Neural cell (in vitro differentiated cells): ENCODE results near the gene EXOC6B. TPM values are rescaled to one million over a fixed set of nuclear protein-coding genes. Genes with fewer than 3 reads are reported as not detected.

Source experiments
- H2AFZ ChIP-seq: fragments of 200-600, 300-800 bp; sonication (generic), shearing (Covaris generic); 2 replicates; pipeline ENCODE4 v1.6.0; 2014; ENCODE audit warnings: low read depth, mild to moderate bottlenecking, antibody characterized with exemption, low read length, moderate library complexity
- H3F3A ChIP-seq: fragments of 200-600 bp; shearing (Covaris generic); 2 replicates; pipeline ENCODE4 v1.6.1; 2016; ENCODE audit warnings: mild to moderate bottlenecking, moderate library complexity, mixed read lengths, antibody characterized with exemption, low read length; ENCODE audit not compliant: insufficient read depth, poor library complexity, severe bottlenecking
- H3K27ac ChIP-seq: fragments of 200-600, 300-800 bp; sonication (generic), shearing (Covaris generic); 2 replicates; pipeline ENCODE4 v1.5.1; 2014; ENCODE audit warnings: mild to moderate bottlenecking, low read length, moderate library complexity
- H3K27me3 ChIP-seq: fragments of 300-800, 200-600 bp; sonication (generic), shearing (Covaris generic); 2 replicates; pipeline ENCODE4 v1.6.0; 2014; ENCODE audit warnings: mild to moderate bottlenecking, low read depth, low read length, moderate library complexity; ENCODE audit not compliant: insufficient read depth
- H3K36me3 ChIP-seq: fragments of 300-800, 200-600 bp; sonication (generic), shearing (Covaris generic); 2 replicates; pipeline ENCODE4 v1.5.1; 2014; ENCODE audit warnings: mild to moderate bottlenecking, antibody characterized with exemption, low read length, moderate library complexity; ENCODE audit not compliant: insufficient read depth
- H3K4me2 ChIP-seq: fragments of 300-800, 200-600 bp; sonication (generic), shearing (Covaris generic); 2 replicates; pipeline ENCODE4 v1.6.0; 2014; ENCODE audit warnings: mild to moderate bottlenecking, low read length
- H3K4me3 ChIP-seq: fragments of 300-800, 200-600 bp; sonication (generic), shearing (Covaris generic); 2 replicates; pipeline ENCODE4 v1.5.1; 2014; ENCODE audit warnings: mild to moderate bottlenecking, low read length, moderate library complexity
- H3K79me2 ChIP-seq: fragments of 200-600 bp; shearing (Covaris generic); replicated peaks from 2 replicates; pipeline ENCODE4 v1.6.0; 2014; ENCODE audit warnings: mild to moderate bottlenecking, low read length, moderate library complexity; ENCODE audit not compliant: insufficient read depth
- H3K9ac ChIP-seq: fragments of 300-800, 200-600 bp; sonication (generic), shearing (Covaris generic); 2 replicates; pipeline ENCODE4 v1.6.1; 2016; ENCODE audit warnings: mild to moderate bottlenecking, low read length, mixed read lengths
- H3K9me2 ChIP-seq: fragments of 200-600 bp; shearing (Covaris generic); 2 replicates; pipeline ENCODE4 v1.6.1; 2016; ENCODE audit warnings: mild to moderate bottlenecking, low read length, mixed read lengths; ENCODE audit not compliant: insufficient read depth
- H3K9me3 ChIP-seq: fragments of 200-600, 300-800 bp; sonication (generic), shearing (Covaris generic); 2 replicates; pipeline ENCODE4 v1.6.1; 2016; ENCODE audit warnings: mild to moderate bottlenecking, mixed run types, low read length, moderate library complexity, mixed read lengths
- H4K20me1 ChIP-seq: fragments of 200-600 bp; shearing (Covaris generic); 2 replicates; pipeline ENCODE4 v1.6.1; 2016; ENCODE audit warnings: mild to moderate bottlenecking, mixed run types; ENCODE audit not compliant: insufficient read depth
- EP300 ChIP-seq: fragments of 450-650 bp; conservative IDR thresholded peaks from 2 replicates; pipeline ENCODE4 v1.6.1; 2014; ENCODE audit warnings: antibody characterized with exemption, mild to moderate bottlenecking, moderate library complexity; ENCODE audit not compliant: poor library complexity, severe bottlenecking
- EZH2 ChIP-seq: fragments of 200-600, 300-800 bp; shearing (Covaris generic), sonication (generic); IDR thresholded peaks from 2 replicates; pipeline ENCODE4 v1.6.1; 2014; ENCODE audit warnings: antibody characterized with exemption, low read length, borderline replicate concordance, mild to moderate bottlenecking; ENCODE audit not compliant: insufficient read depth, poor library complexity, severe bottlenecking
- MXI1 ChIP-seq: fragments of 450-650 bp; conservative IDR thresholded peaks from 2 replicates; pipeline ENCODE4 v1.6.1; 2014; ENCODE audit warnings: antibody characterized with exemption, mild to moderate bottlenecking; ENCODE audit not compliant: poor library complexity, severe bottlenecking
- POLR2AphosphoS5 ChIP-seq: IDR thresholded peaks from 2 replicates; pipeline ENCODE4 v1.6.1; 2012
- RAD21 ChIP-seq: fragments of 450-650 bp; conservative IDR thresholded peaks from 2 replicates; pipeline ENCODE4 v1.6.1; 2014; ENCODE audit warnings: antibody characterized with exemption, mild to moderate bottlenecking, moderate library complexity
- SMC3 ChIP-seq: fragments of 450-650 bp; conservative IDR thresholded peaks from 2 replicates; pipeline ENCODE4 v1.6.1; 2014; ENCODE audit warnings: antibody characterized with exemption, mild to moderate bottlenecking, moderate library complexity; ENCODE audit not compliant: poor library complexity
- TAF1 ChIP-seq: IDR thresholded peaks from 2 replicates; pipeline ENCODE4 v1.6.1; 2012; ENCODE audit warnings: low read depth
- polyA plus RNA-seq: library from polyadenylated mRNA; depleted of rRNA; stranded (reverse); fragments of >200 nt; gene quantifications from 2 replicates; pipeline ENCODE4 v1.2.3, GENCODE V29; 2014
- TF ChIP-seq, protein P1 (sequence below): fragments of 450-650 bp; IDR thresholded peaks from 2 replicates; pipeline ENCODE4 v1.5.1; 2014; ENCODE audit warnings: antibody characterized with exemption, mild to moderate bottlenecking, moderate library complexity; ENCODE audit not compliant: poor library complexity, severe bottlenecking
- TF ChIP-seq, protein P2 (sequence below): IDR thresholded peaks from 2 replicates; pipeline ENCODE4 v1.6.1; 2012; ENCODE audit warnings: borderline replicate concordance

Gene EXOC6B
- polyA plus RNA-seq, 1 donor from 2014 or later = 23.4 TPM

- no peaks in the 10 kb centered on the region for H3K36me3 ChIP-seq
- H3F3A ChIP-seq = no peaks in the 10 kb centered on the region
- no peaks in the 10 kb centered on the region for H3K9me2 ChIP-seq
- H3K79me2 ChIP-seq = no peaks in the 10 kb centered on the region
- no peak overlapping the region for H2AFZ ChIP-seq
- H3K9me3 ChIP-seq = no peaks in the 10 kb centered on the region
- no peak overlapping the region for H3K4me3 ChIP-seq
- TF ChIP-seq TAF1 (no peak), POLR2AphosphoS5 (no peak), RAD21 (no peak), EP300 (no peak), SMC3 (no peak), MXI1 (no peak), EZH2 (no peak)
- TF ChIP-seq, protein P1, sequence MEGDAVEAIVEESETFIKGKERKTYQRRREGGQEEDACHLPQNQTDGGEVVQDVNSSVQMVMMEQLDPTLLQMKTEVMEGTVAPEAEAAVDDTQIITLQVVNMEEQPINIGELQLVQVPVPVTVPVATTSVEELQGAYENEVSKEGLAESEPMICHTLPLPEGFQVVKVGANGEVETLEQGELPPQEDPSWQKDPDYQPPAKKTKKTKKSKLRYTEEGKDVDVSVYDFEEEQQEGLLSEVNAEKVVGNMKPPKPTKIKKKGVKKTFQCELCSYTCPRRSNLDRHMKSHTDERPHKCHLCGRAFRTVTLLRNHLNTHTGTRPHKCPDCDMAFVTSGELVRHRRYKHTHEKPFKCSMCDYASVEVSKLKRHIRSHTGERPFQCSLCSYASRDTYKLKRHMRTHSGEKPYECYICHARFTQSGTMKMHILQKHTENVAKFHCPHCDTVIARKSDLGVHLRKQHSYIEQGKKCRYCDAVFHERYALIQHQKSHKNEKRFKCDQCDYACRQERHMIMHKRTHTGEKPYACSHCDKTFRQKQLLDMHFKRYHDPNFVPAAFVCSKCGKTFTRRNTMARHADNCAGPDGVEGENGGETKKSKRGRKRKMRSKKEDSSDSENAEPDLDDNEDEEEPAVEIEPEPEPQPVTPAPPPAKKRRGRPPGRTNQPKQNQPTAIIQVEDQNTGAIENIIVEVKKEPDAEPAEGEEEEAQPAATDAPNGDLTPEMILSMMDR = no peak
- TF ChIP-seq, protein P2, sequence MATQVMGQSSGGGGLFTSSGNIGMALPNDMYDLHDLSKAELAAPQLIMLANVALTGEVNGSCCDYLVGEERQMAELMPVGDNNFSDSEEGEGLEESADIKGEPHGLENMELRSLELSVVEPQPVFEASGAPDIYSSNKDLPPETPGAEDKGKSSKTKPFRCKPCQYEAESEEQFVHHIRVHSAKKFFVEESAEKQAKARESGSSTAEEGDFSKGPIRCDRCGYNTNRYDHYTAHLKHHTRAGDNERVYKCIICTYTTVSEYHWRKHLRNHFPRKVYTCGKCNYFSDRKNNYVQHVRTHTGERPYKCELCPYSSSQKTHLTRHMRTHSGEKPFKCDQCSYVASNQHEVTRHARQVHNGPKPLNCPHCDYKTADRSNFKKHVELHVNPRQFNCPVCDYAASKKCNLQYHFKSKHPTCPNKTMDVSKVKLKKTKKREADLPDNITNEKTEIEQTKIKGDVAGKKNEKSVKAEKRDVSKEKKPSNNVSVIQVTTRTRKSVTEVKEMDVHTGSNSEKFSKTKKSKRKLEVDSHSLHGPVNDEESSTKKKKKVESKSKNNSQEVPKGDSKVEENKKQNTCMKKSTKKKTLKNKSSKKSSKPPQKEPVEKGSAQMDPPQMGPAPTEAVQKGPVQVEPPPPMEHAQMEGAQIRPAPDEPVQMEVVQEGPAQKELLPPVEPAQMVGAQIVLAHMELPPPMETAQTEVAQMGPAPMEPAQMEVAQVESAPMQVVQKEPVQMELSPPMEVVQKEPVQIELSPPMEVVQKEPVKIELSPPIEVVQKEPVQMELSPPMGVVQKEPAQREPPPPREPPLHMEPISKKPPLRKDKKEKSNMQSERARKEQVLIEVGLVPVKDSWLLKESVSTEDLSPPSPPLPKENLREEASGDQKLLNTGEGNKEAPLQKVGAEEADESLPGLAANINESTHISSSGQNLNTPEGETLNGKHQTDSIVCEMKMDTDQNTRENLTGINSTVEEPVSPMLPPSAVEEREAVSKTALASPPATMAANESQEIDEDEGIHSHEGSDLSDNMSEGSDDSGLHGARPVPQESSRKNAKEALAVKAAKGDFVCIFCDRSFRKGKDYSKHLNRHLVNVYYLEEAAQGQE = no peak
- no peak overlapping the region for H3K27ac ChIP-seq
- H3K9ac ChIP-seq = no peak overlapping the region
- H3K27me3 ChIP-seq = no peaks in the 10 kb centered on the region
- H4K20me1 ChIP-seq = no peaks in the 10 kb centered on the region
- no peak overlapping the region for H3K4me2 ChIP-seq
Observed at GRCh38 chr2:72236445-72237067, 589.3 kb downstream of the EXOC6B start.

- Histone ChIP-seq H3K9me3 (no peaks in the 10 kb centered on the region), H3K9ac (no peak overlapping the region), H3K27ac (no peak overlapping the region), H3K27me3 (no peaks in the 10 kb centered on the region), H3F3A (no peaks in the 10 kb centered on the region), H3K9me2 (no peaks in the 10 kb centered on the region), H2AFZ (no peak overlapping the region), H3K79me2 (no peaks in the 10 kb centered on the region), H3K4me3 (no peak overlapping the region), H4K20me1 (no peaks in the 10 kb centered on the region), H3K4me2 (no peak overlapping the region), H3K36me3 (no peaks in the 10 kb centered on the region)
- TF ChIP-seq RAD21 = no peak
- no peak for TF ChIP-seq POLR2AphosphoS5
- no peak for TF ChIP-seq EP300
- no peak for TF ChIP-seq MXI1
- TF ChIP-seq EZH2 = no peak
- TF ChIP-seq TAF1 = no peak
- no peak for TF ChIP-seq SMC3
- TF ChIP-seq, protein P1 = no peak
- TF ChIP-seq, protein P2 = no peak
Observed at GRCh38 chr2:72235497-72236415, 590.1 kb downstream of the EXOC6B start.
